ENCODE results near the gene OGDH. TPM values are rescaled to one million over a fixed set of nuclear protein-coding genes. Genes with fewer than 3 reads are reported as not detected.

The OGDH gene
- total and polyA plus RNA-seq, 10 of the 15 experiments (the other 5 are each of a cell fraction or from before 2014, with no cell fraction given) = 4.1 to 103 (median 48.4) TPM

DNA sequence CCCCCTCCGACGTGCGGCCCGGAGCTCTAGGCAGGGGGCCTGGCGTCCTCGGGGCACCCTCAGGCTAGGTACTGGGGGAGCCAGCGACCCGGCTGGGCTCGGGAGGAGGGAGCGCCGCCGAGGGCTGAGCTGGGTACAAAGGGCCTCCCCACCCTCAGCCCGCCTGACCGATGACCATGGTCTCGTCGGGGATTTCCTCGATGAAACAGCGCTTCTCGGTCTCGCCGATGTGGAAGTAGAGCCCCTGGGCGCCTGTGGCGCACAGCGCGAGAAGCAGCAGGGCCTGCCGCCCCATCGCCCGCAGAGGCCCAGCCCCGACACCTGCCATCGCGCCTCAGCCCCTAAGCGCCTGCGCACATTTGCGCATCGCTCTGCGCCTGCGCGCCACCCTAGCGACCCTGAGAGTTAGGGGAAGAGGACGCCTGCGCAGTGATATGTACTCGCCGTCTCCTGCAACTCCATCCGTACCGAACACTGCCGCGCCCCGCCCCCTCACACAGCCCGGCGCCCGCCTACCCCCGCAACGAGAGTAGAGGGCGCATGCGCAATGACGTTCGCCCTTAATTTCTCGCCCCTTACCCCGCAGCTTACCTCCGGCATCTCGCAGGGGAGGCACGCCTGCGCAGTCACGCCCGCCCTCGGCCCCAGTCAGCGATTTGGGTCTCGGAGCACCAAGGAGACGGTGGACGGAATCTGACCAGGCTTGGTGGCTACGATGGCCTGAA is 24.4 kb upstream of the OGDH start, which contains the start of gene TMED4 (continued):
- TF ChIP-seq, protein P1, sequence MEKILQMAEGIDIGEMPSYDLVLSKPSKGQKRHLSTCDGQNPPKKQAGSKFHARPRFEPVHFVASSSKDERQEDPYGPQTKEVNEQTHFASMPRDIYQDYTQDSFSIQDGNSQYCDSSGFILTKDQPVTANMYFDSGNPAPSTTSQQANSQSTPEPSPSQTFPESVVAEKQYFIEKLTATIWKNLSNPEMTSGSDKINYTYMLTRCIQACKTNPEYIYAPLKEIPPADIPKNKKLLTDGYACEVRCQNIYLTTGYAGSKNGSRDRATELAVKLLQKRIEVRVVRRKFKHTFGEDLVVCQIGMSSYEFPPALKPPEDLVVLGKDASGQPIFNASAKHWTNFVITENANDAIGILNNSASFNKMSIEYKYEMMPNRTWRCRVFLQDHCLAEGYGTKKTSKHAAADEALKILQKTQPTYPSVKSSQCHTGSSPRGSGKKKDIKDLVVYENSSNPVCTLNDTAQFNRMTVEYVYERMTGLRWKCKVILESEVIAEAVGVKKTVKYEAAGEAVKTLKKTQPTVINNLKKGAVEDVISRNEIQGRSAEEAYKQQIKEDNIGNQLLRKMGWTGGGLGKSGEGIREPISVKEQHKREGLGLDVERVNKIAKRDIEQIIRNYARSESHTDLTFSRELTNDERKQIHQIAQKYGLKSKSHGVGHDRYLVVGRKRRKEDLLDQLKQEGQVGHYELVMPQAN (conservative IDR thresholded peaks at IDR 0.05) = peak; percentile 88; the same call in 1 of the 2 replicates
- TF ChIP-seq NR2C1 (IDR thresholded peaks at IDR 0.05) (peak; percentile 52; the same call in 1 of the 2 replicates), RELB (IDR thresholded peaks at IDR 0.05; ENCODE audit: low read depth) (no peak; the same call in 1 of the 2 replicates), ATF7 (IDR thresholded peaks at IDR 0.05; ENCODE audit: low read depth) (peak; percentile 64), CHD2 (IDR thresholded peaks at IDR 0.05; ENCODE audit: borderline replicate concordance, low read depth, low read length) (peak; percentile 78; the same call in 1 of the 2 replicates), MTA2 (IDR thresholded peaks at IDR 0.05; ENCODE audit: low read depth) (no peak), FOS (IDR thresholded peaks at IDR 0.05; ENCODE audit: borderline replicate concordance, extremely low read depth, insufficient read length) (no peak), EZH2 (IDR thresholded peaks at IDR 0.05; ENCODE audit: borderline replicate concordance, control insufficient read depth, low read depth, low read length) (no peak), PAX8 (IDR thresholded peaks at IDR 0.05) (no peak), IRF5 (IDR thresholded peaks at IDR 0.05; ENCODE audit: borderline replicate concordance) (no peak), CBFB (IDR thresholded peaks at IDR 0.05; ENCODE audit: low read depth) (peak; percentile 64; the same call in 1 of the 2 replicates), HDGF (IDR thresholded peaks at IDR 0.05) (peak; percentile 98), YY1 (IDR thresholded peaks at IDR 0.05; ENCODE audit: low read depth, low read length) (peak; percentile 90), NBN (IDR thresholded peaks at IDR 0.05) (0 out of 2 replicates have a peak, but pooled peaks have one; percentile 37), HSF1 (IDR thresholded peaks at IDR 0.05; ENCODE audit: low read depth, low read length) (no peak), POU2F2 (IDR thresholded peaks at IDR 0.05; ENCODE audit: borderline replicate concordance, low read depth, low read length) (peak; percentile 43; the same call in 1 of the 3 replicates), KDM1A (IDR thresholded peaks at IDR 0.05; ENCODE audit: borderline replicate concordance) (no peak), MAX (IDR thresholded peaks at IDR 0.05; ENCODE audit: low read depth, low read length) (no peak), MTA3 (IDR thresholded peaks at IDR 0.05; ENCODE audit: borderline replicate concordance, low read length) (no peak), MYC (IDR thresholded peaks at IDR 0.05; ENCODE audit: insufficient read depth, insufficient read length, insufficient replicate concordance, low read length, severe bottlenecking) (peak; percentile 47)
- TF ChIP-seq, protein P2, sequence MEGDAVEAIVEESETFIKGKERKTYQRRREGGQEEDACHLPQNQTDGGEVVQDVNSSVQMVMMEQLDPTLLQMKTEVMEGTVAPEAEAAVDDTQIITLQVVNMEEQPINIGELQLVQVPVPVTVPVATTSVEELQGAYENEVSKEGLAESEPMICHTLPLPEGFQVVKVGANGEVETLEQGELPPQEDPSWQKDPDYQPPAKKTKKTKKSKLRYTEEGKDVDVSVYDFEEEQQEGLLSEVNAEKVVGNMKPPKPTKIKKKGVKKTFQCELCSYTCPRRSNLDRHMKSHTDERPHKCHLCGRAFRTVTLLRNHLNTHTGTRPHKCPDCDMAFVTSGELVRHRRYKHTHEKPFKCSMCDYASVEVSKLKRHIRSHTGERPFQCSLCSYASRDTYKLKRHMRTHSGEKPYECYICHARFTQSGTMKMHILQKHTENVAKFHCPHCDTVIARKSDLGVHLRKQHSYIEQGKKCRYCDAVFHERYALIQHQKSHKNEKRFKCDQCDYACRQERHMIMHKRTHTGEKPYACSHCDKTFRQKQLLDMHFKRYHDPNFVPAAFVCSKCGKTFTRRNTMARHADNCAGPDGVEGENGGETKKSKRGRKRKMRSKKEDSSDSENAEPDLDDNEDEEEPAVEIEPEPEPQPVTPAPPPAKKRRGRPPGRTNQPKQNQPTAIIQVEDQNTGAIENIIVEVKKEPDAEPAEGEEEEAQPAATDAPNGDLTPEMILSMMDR (IDR thresholded peaks at IDR 0.05 in 2 of 3, conservative IDR thresholded peaks at IDR 0.05 in 1 of 3; ENCODE audit: control insufficient read depth in 2 of 3, extremely low read depth in 1 of 3, insufficient read depth in 1 of 3, low read depth in 3 of 3, low read length in 3 of 3) = no peak
